ENCODE results near the gene MMAB. TPM values are rescaled to one million over a fixed set of nuclear protein-coding genes. Genes with fewer than 3 reads are reported as not detected.

Gene MMAB
- total and polyA plus RNA-seq, 10 of the 15 experiments (the other 5 are each of a cell fraction or from before 2014, with no cell fraction given): 10.6 to 65.3 (median 45.2) TPM

DNA sequence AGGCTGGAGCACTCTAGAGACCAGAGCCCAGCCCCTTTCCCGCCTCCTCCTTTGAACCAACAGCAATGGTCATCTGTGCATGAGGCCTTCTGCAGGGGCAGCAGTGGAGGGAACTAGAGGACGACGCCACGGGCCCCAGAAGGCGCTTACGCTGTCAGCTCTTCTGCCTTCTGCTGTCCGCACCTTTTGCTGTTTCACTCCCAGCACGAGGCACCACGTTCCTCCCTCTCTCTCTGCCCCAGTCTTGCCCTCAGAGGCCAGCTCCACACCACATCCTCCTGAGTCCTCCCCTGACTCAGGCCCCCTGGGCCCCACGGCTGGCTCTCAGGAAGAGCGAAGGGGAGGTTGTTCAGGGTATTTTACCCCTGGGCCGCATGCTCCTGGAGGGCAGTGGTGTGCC, 15.5 kb downstream of the MMAB start (continued):
- TF ChIP-seq, protein P1, sequence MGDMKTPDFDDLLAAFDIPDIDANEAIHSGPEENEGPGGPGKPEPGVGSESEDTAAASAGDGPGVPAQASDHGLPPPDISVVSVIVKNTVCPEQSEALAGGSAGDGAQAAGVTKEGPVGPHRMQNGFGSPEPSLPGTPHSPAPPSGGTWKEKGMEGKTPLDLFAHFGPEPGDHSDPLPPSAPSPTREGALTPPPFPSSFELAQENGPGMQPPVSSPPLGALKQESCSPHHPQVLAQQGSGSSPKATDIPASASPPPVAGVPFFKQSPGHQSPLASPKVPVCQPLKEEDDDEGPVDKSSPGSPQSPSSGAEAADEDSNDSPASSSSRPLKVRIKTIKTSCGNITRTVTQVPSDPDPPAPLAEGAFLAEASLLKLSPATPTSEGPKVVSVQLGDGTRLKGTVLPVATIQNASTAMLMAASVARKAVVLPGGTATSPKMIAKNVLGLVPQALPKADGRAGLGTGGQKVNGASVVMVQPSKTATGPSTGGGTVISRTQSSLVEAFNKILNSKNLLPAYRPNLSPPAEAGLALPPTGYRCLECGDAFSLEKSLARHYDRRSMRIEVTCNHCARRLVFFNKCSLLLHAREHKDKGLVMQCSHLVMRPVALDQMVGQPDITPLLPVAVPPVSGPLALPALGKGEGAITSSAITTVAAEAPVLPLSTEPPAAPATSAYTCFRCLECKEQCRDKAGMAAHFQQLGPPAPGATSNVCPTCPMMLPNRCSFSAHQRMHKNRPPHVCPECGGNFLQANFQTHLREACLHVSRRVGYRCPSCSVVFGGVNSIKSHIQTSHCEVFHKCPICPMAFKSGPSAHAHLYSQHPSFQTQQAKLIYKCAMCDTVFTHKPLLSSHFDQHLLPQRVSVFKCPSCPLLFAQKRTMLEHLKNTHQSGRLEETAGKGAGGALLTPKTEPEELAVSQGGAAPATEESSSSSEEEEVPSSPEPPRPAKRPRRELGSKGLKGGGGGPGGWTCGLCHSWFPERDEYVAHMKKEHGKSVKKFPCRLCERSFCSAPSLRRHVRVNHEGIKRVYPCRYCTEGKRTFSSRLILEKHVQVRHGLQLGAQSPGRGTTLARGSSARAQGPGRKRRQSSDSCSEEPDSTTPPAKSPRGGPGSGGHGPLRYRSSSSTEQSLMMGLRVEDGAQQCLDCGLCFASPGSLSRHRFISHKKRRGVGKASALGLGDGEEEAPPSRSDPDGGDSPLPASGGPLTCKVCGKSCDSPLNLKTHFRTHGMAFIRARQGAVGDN (IDR thresholded peaks at IDR 0.05): no peak
- TF ChIP-seq, protein P2, sequence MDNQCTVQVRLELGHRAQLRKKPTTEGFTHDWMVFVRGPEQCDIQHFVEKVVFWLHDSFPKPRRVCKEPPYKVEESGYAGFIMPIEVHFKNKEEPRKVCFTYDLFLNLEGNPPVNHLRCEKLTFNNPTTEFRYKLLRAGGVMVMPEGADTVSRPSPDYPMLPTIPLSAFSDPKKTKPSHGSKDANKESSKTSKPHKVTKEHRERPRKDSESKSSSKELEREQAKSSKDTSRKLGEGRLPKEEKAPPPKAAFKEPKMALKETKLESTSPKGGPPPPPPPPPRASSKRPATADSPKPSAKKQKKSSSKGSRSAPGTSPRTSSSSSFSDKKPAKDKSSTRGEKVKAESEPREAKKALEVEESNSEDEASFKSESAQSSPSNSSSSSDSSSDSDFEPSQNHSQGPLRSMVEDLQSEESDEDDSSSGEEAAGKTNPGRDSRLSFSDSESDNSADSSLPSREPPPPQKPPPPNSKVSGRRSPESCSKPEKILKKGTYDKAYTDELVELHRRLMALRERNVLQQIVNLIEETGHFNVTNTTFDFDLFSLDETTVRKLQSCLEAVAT (IDR thresholded peaks at IDR 0.05): no peak
- no peak for TF ChIP-seq POLR2AphosphoS5 (IDR thresholded peaks at IDR 0.05; ENCODE audit: low read length)

DNA sequence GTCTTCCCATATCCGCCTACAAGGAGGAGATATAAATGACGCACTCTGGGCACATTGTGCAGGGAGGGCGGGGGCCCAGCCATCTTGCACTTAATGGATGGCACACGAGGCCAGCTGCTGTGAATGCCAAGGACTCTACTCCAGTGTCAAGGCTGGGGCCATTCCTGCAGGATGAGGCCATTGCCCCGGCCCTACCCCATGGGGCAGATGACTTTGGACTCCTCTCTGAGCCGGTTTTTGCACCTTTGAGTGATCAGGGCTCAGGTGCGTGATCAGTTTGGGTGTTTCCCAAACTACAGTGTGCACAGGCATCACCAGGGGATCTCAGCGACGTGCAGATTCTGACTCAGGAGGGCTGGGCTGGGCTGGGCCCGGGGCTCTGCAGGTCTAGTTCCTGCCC, 16.1 kb downstream of the MMAB start:
- H3K9me3 ChIP-seq (replicated peaks; ENCODE audit: control insufficient read depth, insufficient read depth, low read length): peaks cover 4% of the 10 kb centered on the region; the same call in 1 of the 3 replicates
- CTCF ChIA-PET: no interaction called here
- POLR2A ChIA-PET: no interaction called here
- ATAC-seq (no peak), DNase-seq (ENCODE audit: low read depth, low spot score) (no peak), FAIRE-seq (no peak)
- intact Hi-C loops (cut with micrococcal nuclease; ENCODE audit: unreplicated experiment) (no loop called here), in situ Hi-C loops (cut with MboI) (no loop called here)
- H3K4me3 ChIP-seq: no peak overlapping the region
- WGBS (ENCODE audit: insufficient coverage, insufficient replicate concordance, low lambda C conversion rate, missing lambda C conversion rate): 94% methylated on average over 10 of the region's 10 CpGs
- H3K27me3 ChIP-seq (replicated peaks in 1 of 2; ENCODE audit: control insufficient read depth in 2 of 2, insufficient read depth in 2 of 2, low read length in 1 of 2): no peaks in the 10 kb centered on the region
- no peak overlapping the region for H3K4me2 ChIP-seq (ENCODE audit: control insufficient read depth, insufficient read depth)
- BruUV-seq (replicated peaks): no TSS peak
- H3K36me3 ChIP-seq (ENCODE audit: control insufficient read depth in 2 of 2, insufficient read depth in 2 of 2, low read length in 1 of 2): no peaks in the 10 kb centered on the region
- no peaks in the 10 kb centered on the region for H3K4me1 ChIP-seq (ENCODE audit: control insufficient read depth, insufficient read depth, low read length)
- H2AFZ ChIP-seq (ENCODE audit: control insufficient read depth, low read depth, low read length): no peak overlapping the region
- no peaks in the 10 kb centered on the region for H3K79me2 ChIP-seq (ENCODE audit: control insufficient read depth, insufficient read depth, low read length)
- H3K9ac ChIP-seq (ENCODE audit: control insufficient read depth, insufficient read depth, low read length): no peak overlapping the region
- no peak overlapping the region for H3K27ac ChIP-seq (ENCODE audit: control insufficient read depth, insufficient read depth)
- RAD21 ChIA-PET (ENCODE audit: unreplicated experiment): no interaction called here
- SMC1A ChIA-PET (ENCODE audit: uncharacterized antibody, unreplicated experiment): no interaction called here
- no peaks in the 10 kb centered on the region for H4K20me1 ChIP-seq (ENCODE audit: control insufficient read depth, insufficient read depth)
- TF ChIP-seq MYB (IDR thresholded peaks at IDR 0.05; ENCODE audit: borderline replicate concordance, low read depth, low read length) (no peak), YY1 (IDR thresholded peaks at IDR 0.05; ENCODE audit: low read depth, low read length) (no peak), KLF5 (IDR thresholded peaks at IDR 0.05; ENCODE audit: partially characterized antibody) (no peak), SMC3 (IDR thresholded peaks at IDR 0.05; ENCODE audit: borderline replicate concordance, low read length) (no peak), CEBPB (IDR thresholded peaks at IDR 0.05; ENCODE audit: borderline replicate concordance in 1 of 2, low read depth in 2 of 2, low read length in 2 of 2) (no peak), NFXL1 (IDR thresholded peaks at IDR 0.05; ENCODE audit: borderline replicate concordance) (no peak), BACH1 (IDR thresholded peaks at IDR 0.05; ENCODE audit: borderline replicate concordance) (no peak), BMI1 (IDR thresholded peaks at IDR 0.05; ENCODE audit: borderline replicate concordance) (no peak), HDAC6 (IDR thresholded peaks at IDR 0.05; ENCODE audit: unreplicated experiment) (no peak), NR2F1 (conservative IDR thresholded peaks at IDR 0.05) (no peak)
- TF ChIP-seq, protein P3, sequence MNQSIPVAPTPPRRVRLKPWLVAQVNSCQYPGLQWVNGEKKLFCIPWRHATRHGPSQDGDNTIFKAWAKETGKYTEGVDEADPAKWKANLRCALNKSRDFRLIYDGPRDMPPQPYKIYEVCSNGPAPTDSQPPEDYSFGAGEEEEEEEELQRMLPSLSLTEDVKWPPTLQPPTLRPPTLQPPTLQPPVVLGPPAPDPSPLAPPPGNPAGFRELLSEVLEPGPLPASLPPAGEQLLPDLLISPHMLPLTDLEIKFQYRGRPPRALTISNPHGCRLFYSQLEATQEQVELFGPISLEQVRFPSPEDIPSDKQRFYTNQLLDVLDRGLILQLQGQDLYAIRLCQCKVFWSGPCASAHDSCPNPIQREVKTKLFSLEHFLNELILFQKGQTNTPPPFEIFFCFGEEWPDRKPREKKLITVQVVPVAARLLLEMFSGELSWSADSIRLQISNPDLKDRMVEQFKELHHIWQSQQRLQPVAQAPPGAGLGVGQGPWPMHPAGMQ (IDR thresholded peaks at IDR 0.05; ENCODE audit: borderline replicate concordance): no peak

Measured in GM12878 (cell line).